DND-41 (cell line): ENCODE measurements around the gene C1R.

Source experiments
- ATAC-seq: fragments of 200-7000 bp; cut with Tn5 transposase; 3 replicates; pipeline ENCODE4 v1.9.1; 2021; ENCODE audit warnings: low read depth; ENCODE audit not compliant: insufficient read depth
- DNase-seq: peaks from one replicate; pipeline ENCODE4 v3.0.0-alpha.2; 2020
- H2AFZ ChIP-seq: 2 replicates; pipeline ENCODE4 v1.6.0; 2012; ENCODE audit warnings: low read depth, low read length
- H3K27ac ChIP-seq: 2 replicates; pipeline ENCODE4 v1.5.1; 2012; ENCODE audit warnings: low read length, inconsistent platforms
- H3K27me3 ChIP-seq: fragments of 200-600 bp; sonication (generic); 2 replicates; pipeline ENCODE4 v1.6.0; 2012; ENCODE audit warnings: low read length, mild to moderate bottlenecking, inconsistent platforms; ENCODE audit not compliant: insufficient read depth, poor library complexity
- H3K36me3 ChIP-seq: 2 replicates; pipeline ENCODE4 v1.5.1; 2012; ENCODE audit warnings: low read length, inconsistent platforms; ENCODE audit not compliant: insufficient read depth
- H3K4me1 ChIP-seq: 2 replicates; pipeline ENCODE4 v1.5.1; 2012; ENCODE audit warnings: mild to moderate bottlenecking, low read length; ENCODE audit not compliant: insufficient read depth
- H3K4me2 ChIP-seq: 2 replicates; pipeline ENCODE4 v1.6.0; 2012; ENCODE audit warnings: mild to moderate bottlenecking, moderate library complexity, low read length, inconsistent platforms; ENCODE audit not compliant: insufficient read depth
- H3K4me3 ChIP-seq, 2 experiments: fragments of 200-600 bp in 1 of 2; shearing (Covaris generic) in 1 of 2; 2 replicates each; pipeline ENCODE4 v1.5.1; 2012 to 2016; ENCODE audit warnings: inconsistent platforms in 2 of 2, low read length in 2 of 2, mild to moderate bottlenecking in 2 of 2, low read depth in 1 of 2, moderate library complexity in 1 of 2
- H3K79me2 ChIP-seq: 2 replicates; pipeline ENCODE4 v1.6.0; 2012; ENCODE audit warnings: low read length, inconsistent platforms; ENCODE audit not compliant: insufficient read depth
- H3K9ac ChIP-seq: 2 replicates; pipeline ENCODE4 v1.6.0; 2012; ENCODE audit warnings: low read depth, mild to moderate bottlenecking, inconsistent platforms, low read length, moderate library complexity
- H3K9me3 ChIP-seq: 2 replicates; pipeline ENCODE4 v1.5.1; 2012; ENCODE audit warnings: low read length, moderate library complexity, mild to moderate bottlenecking, inconsistent platforms; ENCODE audit not compliant: insufficient read depth, severe bottlenecking
- H4K20me1 ChIP-seq: 2 replicates; pipeline ENCODE4 v1.6.0; 2012; ENCODE audit warnings: low read length; ENCODE audit not compliant: insufficient read depth
- CTCF ChIP-seq: IDR thresholded peaks from 2 replicates; pipeline ENCODE4 v1.5.1; 2012; ENCODE audit warnings: borderline replicate concordance, low read length, moderate library complexity, mild to moderate bottlenecking; ENCODE audit not compliant: poor library complexity, severe bottlenecking; ENCODE audit errors: extremely low read depth
- EZH2 ChIP-seq: IDR thresholded peaks from 3 replicates; pipeline ENCODE4 v1.6.1; 2012; ENCODE audit warnings: borderline replicate concordance, low read depth, mild to moderate bottlenecking, moderate library complexity, low read length, inconsistent platforms; ENCODE audit not compliant: severe bottlenecking

The C1R gene

GRCh38 chr12:7092229-7092985, at the start of gene C1R:
Gene C1R (minus strand): TSS chr12:7092445. CDS start chr12:7092388, 57 bp downstream.
- Histone ChIP-seq H3K27me3 (no peaks in the 10 kb centered on the region), H3K9ac (peak within 1 kb of the TSS; percentile 45), H3K27ac (peak within 1 kb of the TSS; percentile 66), H3K4me3 (peak within 1 kb of the TSS in 1 of 2 experiments; percentile 39; a peak in 2 of 4 replicates), H2AFZ (peak within 1 kb of the TSS; percentile 93), H3K79me2 (no peaks in the 10 kb centered on the region), H3K4me1 (peaks cover 14% of the 10 kb centered on the region), H3K36me3 (no peaks in the 10 kb centered on the region), H3K4me2 (peak within 1 kb of the TSS; percentile 62), H4K20me1 (no peaks in the 10 kb centered on the region), H3K9me3 (no peaks in the 10 kb centered on the region)
- no peak for TF ChIP-seq EZH2
- TF ChIP-seq CTCF, result peak; percentile 93
- peak; percentile 80 for ATAC-seq
- DNase-seq, result peak; percentile 77

- Histone ChIP-seq H3K9ac (no peak overlapping the region), H4K20me1 (no peaks in the 10 kb centered on the region), H3K4me3 (no peak overlapping the region), H3K27ac (no peak overlapping the region), H3K79me2 (no peaks in the 10 kb centered on the region), H3K27me3 (no peaks in the 10 kb centered on the region), H3K4me1 (no peaks in the 10 kb centered on the region), H2AFZ (no peak overlapping the region), H3K36me3 (peaks cover 52% of the 10 kb centered on the region), H3K4me2 (no peak overlapping the region), H3K9me3 (no peaks in the 10 kb centered on the region)
- DNase-seq (no peak), ATAC-seq (no peak)
- TF ChIP-seq CTCF (no peak), EZH2 (no peak)
Observed at GRCh38 chr12:7141351-7142005, 49.2 kb upstream of the C1R start.

GRCh38 chr12:7139200-7139599, 47.0 kb upstream of the C1R start:
- no peak overlapping the region for H3K4me3 ChIP-seq
- no peak overlapping the region for H3K4me2 ChIP-seq
- no peak overlapping the region for H3K27ac ChIP-seq
- DNase-seq, result no peak
- ATAC-seq, result no peak
- H3K27me3 ChIP-seq, result no peaks in the 10 kb centered on the region
- no peak overlapping the region for H3K9ac ChIP-seq
- H3K79me2 ChIP-seq, result no peaks in the 10 kb centered on the region
- H3K9me3 ChIP-seq, result no peaks in the 10 kb centered on the region
- no peak for TF ChIP-seq CTCF
- TF ChIP-seq EZH2, result no peak
- peaks cover 66% of the 10 kb centered on the region for H3K36me3 ChIP-seq
- H4K20me1 ChIP-seq, result no peaks in the 10 kb centered on the region; the same call in 1 of the 2 replicates
- no peak overlapping the region for H2AFZ ChIP-seq
- H3K4me1 ChIP-seq, result no peaks in the 10 kb centered on the region
